ENCODE results near the gene SKP1. TPM values are rescaled to one million over a fixed set of nuclear protein-coding genes. Genes with fewer than 3 reads are reported as not detected.

The SKP1 gene
- total and polyA plus RNA-seq, 7 experiments from 2014 or later, result 224 to 1,361 (median 274) TPM

DNA sequence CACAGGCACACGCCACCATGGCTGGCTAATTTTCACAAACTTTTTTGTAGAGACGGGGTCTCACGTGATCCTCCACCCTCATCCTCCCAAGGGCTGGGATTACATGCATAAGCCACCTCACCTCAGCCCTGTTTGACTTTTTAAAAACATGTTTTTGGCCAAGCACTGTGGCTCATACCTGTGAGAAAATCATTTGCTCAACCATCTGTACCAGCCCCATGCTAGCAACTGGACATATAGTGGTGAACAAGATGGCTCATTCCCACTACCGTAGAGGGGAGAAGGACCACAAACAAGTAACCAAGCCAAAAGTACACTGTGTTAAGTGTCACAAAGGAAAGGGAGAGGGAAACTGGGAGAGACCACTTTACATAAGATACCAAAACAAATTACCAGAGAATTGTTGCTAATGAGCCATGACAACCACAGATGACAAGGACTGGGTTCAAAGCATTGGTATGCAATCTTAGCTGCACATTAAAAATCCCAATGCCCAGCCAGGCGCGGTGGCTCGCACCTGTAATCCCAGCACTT lies 29.9 kb upstream of the SKP1 start:
- Mint-ChIP-seq H3K4me1 (peaks cover 29 to 67% (median 52%) of the 10 kb centered on the region in 7 donors), H3K9me3 (no peaks in the 10 kb centered on the region), H3K27me3 (no peaks in the 10 kb centered on the region), H3K4me3 (no peak overlapping the region), H3K36me3 (peaks cover 5 to 32% (median 16%) of the 10 kb centered on the region in 5 donors), H3K27ac (peak overlapping the region in 3 of 9 donors; percentile 43 to 63 (median 56))
- CTCF ChIA-PET, result no interaction called here
- ATAC-seq, result no peak
- intact Hi-C loops (cut with micrococcal nuclease), result no loop called here
- no peak for DNase-seq
- POLR2A ChIA-PET, result interaction anchor here (0.9 kb wide), 1 partner anchor 18 kb away, joined by 5 read pairs; no protein-coding TSS in a partner anchor
- peaks cover 0 to 26% (median 13%) of the 10 kb centered on the region in 3 experiments for H3K36me3 ChIP-seq (ENCODE audit: control insufficient read depth in 2 of 3, insufficient read depth in 3 of 3, low read length in 3 of 3)
- peaks cover 0 to 26% of the 10 kb centered on the region in 2 donors for H3K4me1 ChIP-seq (ENCODE audit: control insufficient read depth in 2 of 2, insufficient read depth in 2 of 2, low read length in 2 of 2)
- no peaks in the 10 kb centered on the region for H3K9me3 ChIP-seq (ENCODE audit: control insufficient read depth in 2 of 3, low read length in 3 of 3)
- H3K27ac ChIP-seq (ENCODE audit: low read depth, low read length), result no peak overlapping the region
- H3K27me3 ChIP-seq (ENCODE audit: control insufficient read depth in 2 of 2, insufficient read depth in 2 of 2, low read length in 2 of 2), result no peaks in the 10 kb centered on the region
- no peak overlapping the region for H3K4me3 ChIP-seq (ENCODE audit: low read length)

DNA sequence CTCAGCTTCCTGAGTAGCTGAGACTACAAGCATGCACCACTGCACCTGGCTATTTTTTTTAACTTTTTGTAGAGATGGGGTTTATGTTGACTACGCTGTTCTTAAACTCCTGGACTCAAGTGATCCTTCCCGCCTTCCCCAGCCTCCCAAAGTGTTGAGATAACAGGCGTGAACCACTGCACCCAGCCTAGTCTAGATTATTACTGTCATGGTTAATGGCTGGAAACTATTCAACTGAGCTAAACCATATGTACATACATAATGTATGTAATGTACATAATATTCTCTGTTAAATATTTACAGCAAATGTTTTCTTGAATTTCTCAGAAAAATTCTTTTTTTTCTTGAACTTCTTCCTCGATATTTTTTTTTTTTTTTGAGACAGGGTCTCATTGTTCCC lies 27.8 kb upstream of the SKP1 start:
- no peak for ATAC-seq
- peak overlapping the region in 2 of 9 donors; percentile 44 to 65 for H3K27ac Mint-ChIP-seq

GRCh38 chr5:134203630-134204029 lies 26.9 kb upstream of the SKP1 start:
- H3K4me3 Mint-ChIP-seq, result no peak overlapping the region
- peaks cover 17 to 44% (median 30%) of the 10 kb centered on the region in 7 donors for H3K4me1 Mint-ChIP-seq
- Histone ChIP-seq H3K4me1 (ENCODE audit: control insufficient read depth in 2 of 2, insufficient read depth in 2 of 2, low read length in 2 of 2) (peaks cover 0 to 11% of the 10 kb centered on the region in 2 donors), H3K9me3 (ENCODE audit: control insufficient read depth in 2 of 3, low read length in 3 of 3) (no peaks in the 10 kb centered on the region), H3K4me3 (ENCODE audit: low read length) (no peak overlapping the region), H3K27me3 (ENCODE audit: control insufficient read depth in 2 of 2, insufficient read depth in 2 of 2, low read length in 2 of 2) (no peaks in the 10 kb centered on the region), H3K27ac (ENCODE audit: low read depth, low read length) (no peak overlapping the region), H3K36me3 (ENCODE audit: control insufficient read depth in 2 of 3, insufficient read depth in 3 of 3, low read length in 3 of 3) (peaks cover 11 to 55% (median 32%) of the 10 kb centered on the region in 3 experiments)
- peaks cover 9 to 63% (median 42%) of the 10 kb centered on the region in 5 donors for H3K36me3 Mint-ChIP-seq
- peak overlapping the region in 1 of 9 donors; percentile 14 for H3K27ac Mint-ChIP-seq
- ChIA-PET POLR2A (no interaction called here), CTCF (interaction anchor here (0.9 kb wide), 1 partner anchor 23 kb away, joined by 3 read pairs; the partner anchor contains the start of gene PPP2CA)
- peaks cover 0 to 2% (median 0%) of the 10 kb centered on the region in 11 donors for H3K9me3 Mint-ChIP-seq
- DNase-seq (no peak), ATAC-seq (no peak)
- intact Hi-C loops (cut with micrococcal nuclease), result no loop called here
- no peaks in the 10 kb centered on the region for H3K27me3 Mint-ChIP-seq

More for the DNA sequence above, 27.8 kb upstream of the SKP1 start:
- H3K4me3 Mint-ChIP-seq, result no peak overlapping the region
- ChIA-PET CTCF (interaction anchor here (0.6 to 0.9 kb wide), 2 partner anchors 22 to 814 kb away, joined by 3 read pairs; partner anchors contain the start of gene PPP2CA), POLR2A (interaction anchor here (0.7 to 1.4 kb wide), 2 partner anchors 21 to 375 kb away, joined by 5 read pairs; partner anchors contain the start of gene PPP2CA)
- peaks cover 24 to 53% (median 40%) of the 10 kb centered on the region in 7 donors for H3K4me1 Mint-ChIP-seq
- H3K4me3 ChIP-seq (ENCODE audit: low read length), result no peak overlapping the region
- H3K9me3 Mint-ChIP-seq, result peaks cover 0 to 2% (median 0%) of the 10 kb centered on the region in 11 donors
- H3K27me3 Mint-ChIP-seq, result no peaks in the 10 kb centered on the region
- peaks cover 0 to 17% of the 10 kb centered on the region in 2 donors for H3K4me1 ChIP-seq (ENCODE audit: control insufficient read depth in 2 of 2, insufficient read depth in 2 of 2, low read length in 2 of 2)
- DNase-seq, result no peak
- H3K36me3 Mint-ChIP-seq, result peaks cover 9 to 54% (median 33%) of the 10 kb centered on the region in 5 donors
- H3K9me3 ChIP-seq (ENCODE audit: control insufficient read depth in 2 of 3, low read length in 3 of 3), result no peaks in the 10 kb centered on the region
- H3K27ac ChIP-seq (ENCODE audit: low read depth, low read length), result no peak overlapping the region
- H3K27me3 ChIP-seq (ENCODE audit: control insufficient read depth in 2 of 2, insufficient read depth in 2 of 2, low read length in 2 of 2), result no peaks in the 10 kb centered on the region
- intact Hi-C loops (cut with micrococcal nuclease), result no loop called here
- peaks cover 11 to 45% (median 32%) of the 10 kb centered on the region in 3 experiments for H3K36me3 ChIP-seq (ENCODE audit: control insufficient read depth in 2 of 3, insufficient read depth in 3 of 3, low read length in 3 of 3)

- no peak overlapping the region for H3K4me3 ChIP-seq (ENCODE audit: low read length)
- ChIA-PET POLR2A (interaction anchor here (0.6 to 1.1 kb wide), 2 partner anchors 30 to 197 kb away, joined by 3 read pairs; partner anchors contain the start of gene PPP2CA), CTCF (interaction anchor here (0.7 to 1.1 kb wide), 2 partner anchors 10 to 235 kb away, joined by 3 read pairs; no protein-coding TSS in a partner anchor)
- H3K4me3 Mint-ChIP-seq, result no peak overlapping the region
- no peaks in the 10 kb centered on the region for H3K4me1 ChIP-seq (ENCODE audit: control insufficient read depth in 2 of 2, insufficient read depth in 2 of 2, low read length in 2 of 2)
- H3K27me3 ChIP-seq (ENCODE audit: control insufficient read depth in 2 of 2, insufficient read depth in 2 of 2, low read length in 2 of 2), result no peaks in the 10 kb centered on the region
- DNase-seq (no peak), ATAC-seq (no peak)
- H3K27ac Mint-ChIP-seq, result peak overlapping the region in 1 of 9 donors; percentile 39
- H3K27me3 Mint-ChIP-seq, result no peaks in the 10 kb centered on the region
- peaks cover 0 to 4% (median 0%) of the 10 kb centered on the region in 7 donors for H3K4me1 Mint-ChIP-seq
- H3K9me3 Mint-ChIP-seq, result no peaks in the 10 kb centered on the region
- intact Hi-C loops (cut with micrococcal nuclease), result no loop called here
- no peaks in the 10 kb centered on the region for H3K9me3 ChIP-seq (ENCODE audit: control insufficient read depth in 2 of 3, low read length in 3 of 3)
- peaks cover 8 to 39% (median 25%) of the 10 kb centered on the region in 5 donors for H3K36me3 Mint-ChIP-seq
- no peak overlapping the region for H3K27ac ChIP-seq (ENCODE audit: low read depth, low read length)
- peaks cover 20 to 44% (median 25%) of the 10 kb centered on the region in 3 experiments for H3K36me3 ChIP-seq (ENCODE audit: control insufficient read depth in 2 of 3, insufficient read depth in 3 of 3, low read length in 3 of 3)
These were observed 18.9 kb upstream of the SKP1 start for GRCh38 chr5:134195666-134196065.

DNA sequence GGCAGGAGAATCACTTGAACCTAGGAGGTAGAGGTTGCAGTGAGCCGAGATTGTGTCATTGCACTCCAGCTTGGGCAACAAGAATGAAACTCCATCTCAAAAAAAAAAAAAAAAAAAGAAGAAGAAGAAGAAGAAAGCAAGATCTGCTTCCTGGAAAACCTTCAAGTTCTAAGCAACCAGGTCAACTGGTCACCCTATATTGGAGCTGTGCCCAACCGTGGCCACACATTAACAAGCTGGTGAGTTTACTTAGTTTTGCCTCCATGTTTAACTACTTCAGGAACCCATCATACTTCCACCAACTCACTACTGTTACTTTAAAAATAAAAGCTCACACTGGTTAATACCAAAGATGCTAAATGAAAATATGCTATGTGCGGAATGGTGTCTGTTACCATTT lies 12.3 kb upstream of the SKP1 start:
- no peak overlapping the region for H3K27ac ChIP-seq (ENCODE audit: low read depth, low read length)
- CTCF ChIA-PET, result no interaction called here

GRCh38 chr5:134188092-134188491 lies 11.3 kb upstream of the SKP1 start:
- POLR2A ChIA-PET, result interaction anchor here (1.3 to 3.0 kb wide), 2 partner anchors 11 to 38 kb away, joined by 5 to 14 read pairs; partner anchors contain the start of gene SKP1
- CTCF ChIA-PET, result interaction anchor here (0.6 kb wide), 2 partner anchors 21 to 40 kb away, joined by 4 read pairs; no protein-coding TSS in a partner anchor

More for the DNA sequence above, 12.3 kb upstream of the SKP1 start:
- Mint-ChIP-seq H3K27me3 (no peaks in the 10 kb centered on the region), H3K36me3 (peaks cover 0 to 8% (median 0%) of the 10 kb centered on the region in 5 donors), H3K27ac (no peak overlapping the region), H3K9me3 (no peaks in the 10 kb centered on the region), H3K4me3 (no peak overlapping the region), H3K4me1 (peaks cover 0 to 7% (median 0%) of the 10 kb centered on the region in 7 donors)
- DNase-seq (no peak), ATAC-seq (no peak)
- no peaks in the 10 kb centered on the region for H3K4me1 ChIP-seq (ENCODE audit: control insufficient read depth in 2 of 2, insufficient read depth in 2 of 2, low read length in 2 of 2)
- H3K36me3 ChIP-seq (ENCODE audit: control insufficient read depth in 2 of 3, insufficient read depth in 3 of 3, low read length in 3 of 3), result no peaks in the 10 kb centered on the region
- no peaks in the 10 kb centered on the region for H3K27me3 ChIP-seq (ENCODE audit: control insufficient read depth in 2 of 2, insufficient read depth in 2 of 2, low read length in 2 of 2)
- H3K9me3 ChIP-seq (ENCODE audit: control insufficient read depth in 2 of 3, low read length in 3 of 3), result no peaks in the 10 kb centered on the region
- POLR2A ChIA-PET, result interaction anchor here (1.0 to 3.0 kb wide), 3 partner anchors 10 to 38 kb away, joined by 4 to 14 read pairs (median 5); partner anchors contain the start of gene SKP1
- intact Hi-C loops (cut with micrococcal nuclease), result no loop called here
- no peak overlapping the region for H3K4me3 ChIP-seq (ENCODE audit: low read length)

More at GRCh38 chr5:134188092-134188491, 11.3 kb upstream of the SKP1 start:
- Mint-ChIP-seq H3K4me3 (no peak overlapping the region), H3K9me3 (no peaks in the 10 kb centered on the region), H3K36me3 (peaks cover 0 to 6% (median 0%) of the 10 kb centered on the region in 5 donors), H3K27me3 (no peaks in the 10 kb centered on the region), H3K4me1 (peaks cover 0 to 7% (median 0%) of the 10 kb centered on the region in 7 donors), H3K27ac (peak overlapping the region in 1 of 9 donors; percentile 48)
- no peaks in the 10 kb centered on the region for H3K36me3 ChIP-seq (ENCODE audit: control insufficient read depth in 2 of 3, insufficient read depth in 3 of 3, low read length in 3 of 3)
- ATAC-seq (no peak), DNase-seq (no peak)
- intact Hi-C loops (cut with micrococcal nuclease), result no loop called here
- no peak overlapping the region for H3K27ac ChIP-seq (ENCODE audit: low read depth, low read length)
- H3K9me3 ChIP-seq (ENCODE audit: control insufficient read depth in 2 of 3, low read length in 3 of 3), result no peaks in the 10 kb centered on the region
- H3K27me3 ChIP-seq (ENCODE audit: control insufficient read depth in 2 of 2, insufficient read depth in 2 of 2, low read length in 2 of 2), result no peaks in the 10 kb centered on the region
- H3K4me3 ChIP-seq (ENCODE audit: low read length), result no peak overlapping the region
- no peaks in the 10 kb centered on the region for H3K4me1 ChIP-seq (ENCODE audit: control insufficient read depth in 2 of 2, insufficient read depth in 2 of 2, low read length in 2 of 2)
